Naive thymus-derived CD8-positive, alpha-beta T cell (primary cell): ENCODE measurements around the gene HEXD. TPM values are rescaled to one million over a fixed set of nuclear protein-coding genes. Genes with fewer than 3 reads are reported as not detected.
"Not testable (repeated sequence)": the region's sequence is repeated elsewhere in the genome, so short reads cannot be mapped to it uniquely, and the experiment has no call there.

Experiments used
- ATAC-seq, 2 donors: fragments of 150-1000 bp; cut with Tn5 transposase in 1 of 2; sonication (Bioruptor Pico), chemical (Tn5 transposase) in 1 of 2; 1 replicate in 1 of 2; 2 replicates in 1 of 2; pipeline ENCODE4 v1.10.0; 2021; ENCODE audit warnings: mild to moderate bottlenecking in 2 of 2, moderate library complexity in 2 of 2
- POLR2A ChIA-PET: fragments of 350-600 bp; sonication (Branson Sonifier 250); formaldehyde crosslinking; loops from one replicate; lab custom pipeline; 2021; ENCODE audit warnings: antibody characterized with exemption; lab: Charles Lee
- DNase-seq, 10 donors: peaks; one replicate each; pipeline versions ENCODE4 v3.0.0 to v3.0.0-alpha.2; 2020 to 2022
- H3K27ac Mint-ChIP-seq, 10 donors: one replicate each; pipeline ENCODE4 v1.8.0; 2020 to 2022; ENCODE audit warnings: mild to moderate bottlenecking in 10 of 10, mixed read lengths in 10 of 10, moderate library complexity in 4 of 10, inconsistent platforms in 1 of 10
- H3K27me3 Mint-ChIP-seq, 5 donors: one replicate each; pipeline ENCODE4 v1.8.0; 2021 to 2022; ENCODE audit warnings: mixed read lengths in 5 of 5
- H3K36me3 Mint-ChIP-seq, 3 donors: one replicate each; pipeline ENCODE4 v1.8.0; 2020 to 2022; ENCODE audit warnings: mixed read lengths in 3 of 3, mild to moderate bottlenecking in 2 of 3, inconsistent platforms in 1 of 3
- H3K4me1 Mint-ChIP-seq, 4 donors: one replicate each; pipeline ENCODE4 v1.8.0; 2021 to 2022; ENCODE audit warnings: mixed read lengths in 4 of 4
- H3K4me3 Mint-ChIP-seq, 10 donors: one replicate each; pipeline ENCODE4 v1.8.0; 2020 to 2022; ENCODE audit warnings: mild to moderate bottlenecking in 10 of 10, mixed read lengths in 10 of 10, moderate library complexity in 6 of 10, inconsistent platforms in 1 of 10
- H3K9me3 Mint-ChIP-seq, 9 donors: one replicate each; pipeline ENCODE4 v1.8.0; 2020 to 2022; ENCODE audit warnings: mixed read lengths in 9 of 9, mild to moderate bottlenecking in 3 of 9, inconsistent platforms in 1 of 9, moderate library complexity in 1 of 9
- polyA plus RNA-seq, 3 donors: library from polyadenylated mRNA; unstranded; fragments of 300-500 nt; fragmentation: Illumina TruSeq; gene quantifications; one replicate each; pipeline ENCODE4 v1.2.3, GENCODE V29; 2021
- total RNA-seq, 8 experiments: library from RNA in 2 of 8; stranded (reverse) in 2 of 8; gene quantifications; one replicate each; pipeline ENCODE4 v1.2.3 and lab custom pipeline; 2021 to 2026

Gene HEXD
- total and polyA plus RNA-seq, 5 experiments from 2014 or later = 12.1 to 122 (median 18.8) TPM

- POLR2A ChIA-PET = interaction anchor here (0.5 to 2.1 kb wide), 19 partner anchors 9 to 1432 kb away, joined by 3 to 31 read pairs (median 4); partner anchors contain the start of genes FOXK2, HEXD, NARF and OGFOD3
- Mint-ChIP-seq H3K4me3 (peak overlapping the region; percentile 92 to 99 (median 95)), H3K36me3 (no peaks in the 10 kb centered on the region), H3K4me1 (peaks cover 14 to 47% (median 38%) of the 10 kb centered on the region in 4 donors), H3K9me3 (no peaks in the 10 kb centered on the region), H3K27me3 (no peaks in the 10 kb centered on the region), H3K27ac (peak overlapping the region; percentile 96 to 99 (median 98))
- peak; percentile 48 to 77 for ATAC-seq
- peak; percentile 56 to 90 (median 83) for DNase-seq
These were observed 31.2 kb downstream of the HEXD start for GRCh38 chr17:82449131-82449882.

- Mint-ChIP-seq H3K27ac (peak overlapping the region; percentile 96 to 99 (median 98)), H3K27me3 (no peaks in the 10 kb centered on the region), H3K9me3 (no peaks in the 10 kb centered on the region), H3K36me3 (no peaks in the 10 kb centered on the region), H3K4me1 (peaks cover 14 to 47% (median 38%) of the 10 kb centered on the region in 4 donors), H3K4me3 (peak overlapping the region; percentile 92 to 99 (median 95))
- POLR2A ChIA-PET = interaction anchor here (0.6 to 2.1 kb wide), 14 partner anchors 9 to 937 kb away, joined by 3 to 31 read pairs (median 4); partner anchors contain the start of genes FOXK2, HEXD, NARF and OGFOD3
- ATAC-seq = peak; percentile 13 to 16
- DNase-seq = peak in 3 of 10 donors; percentile 14 to 34 (median 19)
These were observed 31.8 kb downstream of the HEXD start for GRCh38 chr17:82449883-82450356.

- Mint-ChIP-seq H3K4me1 (peaks cover 14 to 47% (median 38%) of the 10 kb centered on the region in 4 donors), H3K4me3 (peak within 1 kb of the TSS; percentile 92 to 99 (median 95)), H3K9me3 (no peaks in the 10 kb centered on the region), H3K36me3 (no peaks in the 10 kb centered on the region), H3K27me3 (no peaks in the 10 kb centered on the region), H3K27ac (peak within 1 kb of the TSS; percentile 96 to 99 (median 98))
- DNase-seq = peak; percentile 85 to 99 (median 94)
- POLR2A ChIA-PET = interaction anchor here (0.7 to 2.1 kb wide), 8 partner anchors 8 to 238 kb away, joined by 3 to 31 read pairs (median 8); partner anchors contain the start of genes CCDC57, FOXK2, HEXD and NARF
- ATAC-seq = peak; percentile 62 to 77
These were observed 32.4 kb downstream of the HEXD start, which contains the start of gene CYBC1 for GRCh38 chr17:82450357-82451106. Gene CYBC1 (minus strand): TSS chr17:82450752. CDS start chr17:82449254, 1,498 bp downstream.

- Mint-ChIP-seq H3K27me3 (no peaks in the 10 kb centered on the region), H3K9me3 (no peaks in the 10 kb centered on the region), H3K27ac (peak overlapping the region in 9 of 10 donors; percentile 53 to 98 (median 71)), H3K36me3 (no peaks in the 10 kb centered on the region), H3K4me3 (peak overlapping the region in 9 of 10 donors; percentile 15 to 99 (median 45)), H3K4me1 (peaks cover 15 to 42% (median 38%) of the 10 kb centered on the region in 4 donors)
- ATAC-seq (no peak), DNase-seq (no peak)
- POLR2A ChIA-PET = interaction anchor here (1.2 to 1.7 kb wide), 3 partner anchors 8 to 44 kb away, joined by 3 to 6 read pairs (median 4); no protein-coding TSS in a partner anchor
These were observed 34.0 kb downstream of the HEXD start for GRCh38 chr17:82452162-82452561.

GRCh38 chr17:82453151-82453550, 35.0 kb downstream of the HEXD start:
- Mint-ChIP-seq H3K4me3 (peak overlapping the region in 1 of 10 donors; percentile 0), H3K27ac (peak overlapping the region in 2 of 10 donors; percentile 37 to 98), H3K4me1 (peaks cover 18 to 44% (median 40%) of the 10 kb centered on the region in 4 donors)
- H3K27me3 Mint-ChIP-seq, H3K9me3 Mint-ChIP-seq, DNase-seq, ATAC-seq, H3K36me3 Mint-ChIP-seq: not testable (repeated sequence)
- POLR2A ChIA-PET = interaction anchor here (0.6 to 1.1 kb wide), 2 partner anchors 10 to 240 kb away, joined by 3 to 4 read pairs; partner anchors contain the start of gene CCDC57

- peak overlapping the region in 1 of 10 donors; percentile 55 for H3K27ac Mint-ChIP-seq
- H3K4me3 Mint-ChIP-seq, H3K9me3 Mint-ChIP-seq, H3K27me3 Mint-ChIP-seq, DNase-seq, H3K36me3 Mint-ChIP-seq, ATAC-seq: not testable (repeated sequence)
- POLR2A ChIA-PET = interaction anchor here (1.1 kb wide), 1 partner anchor 9 kb away, joined by 3 read pairs; no protein-coding TSS in a partner anchor
- H3K4me1 Mint-ChIP-seq = peaks cover 18 to 44% (median 40%) of the 10 kb centered on the region in 4 donors
These were observed 35.6 kb downstream of the HEXD start for GRCh38 chr17:82453706-82454105.

GRCh38 chr17:82457073-82457928, 39.2 kb downstream of the HEXD start:
- H3K36me3 Mint-ChIP-seq = peaks cover 0 to 18% (median 3%) of the 10 kb centered on the region in 3 donors
- H3K9me3 Mint-ChIP-seq = no peaks in the 10 kb centered on the region
- H3K27ac Mint-ChIP-seq = peak overlapping the region; percentile 91 to 99 (median 98)
- POLR2A ChIA-PET = interaction anchor here (0.6 to 3.6 kb wide), 17 partner anchors 8 to 596 kb away, joined by 3 to 31 read pairs (median 3); partner anchors contain the start of genes DCXR, FOXK2, HEXD and OGFOD3
- DNase-seq (no peak), ATAC-seq (no peak)
- H3K4me3 Mint-ChIP-seq = peak overlapping the region; percentile 80 to 97 (median 89)
- peaks cover 16 to 38% (median 26%) of the 10 kb centered on the region in 4 donors for H3K4me1 Mint-ChIP-seq
- no peaks in the 10 kb centered on the region for H3K27me3 Mint-ChIP-seq

- DNase-seq (no peak), ATAC-seq (no peak)
- Mint-ChIP-seq H3K27ac (peak overlapping the region; percentile 91 to 99 (median 98)), H3K9me3 (no peaks in the 10 kb centered on the region), H3K4me1 (peaks cover 18 to 40% (median 28%) of the 10 kb centered on the region in 4 donors), H3K36me3 (peaks cover 0 to 23% (median 3%) of the 10 kb centered on the region in 3 donors), H3K27me3 (no peaks in the 10 kb centered on the region), H3K4me3 (peak overlapping the region; percentile 80 to 97 (median 89))
- POLR2A ChIA-PET = interaction anchor here (0.6 to 3.6 kb wide), 17 partner anchors 8 to 595 kb away, joined by 3 to 31 read pairs (median 3); partner anchors contain the start of genes DCXR, FOXK2, HEXD and OGFOD3
These were observed 39.7 kb downstream of the HEXD start for GRCh38 chr17:82457929-82458178.

- no peaks in the 10 kb centered on the region for H3K9me3 Mint-ChIP-seq
- peak within 1 kb of the TSS; percentile 85 to 97 (median 91) for H3K4me3 Mint-ChIP-seq
- H3K27ac Mint-ChIP-seq = peak within 1 kb of the TSS; percentile 91 to 99 (median 98)
- peaks cover 0 to 28% (median 3%) of the 10 kb centered on the region in 3 donors for H3K36me3 Mint-ChIP-seq
- DNase-seq (peak; percentile 90 to 98 (median 96)), ATAC-seq (peak; percentile 95 to 96)
- POLR2A ChIA-PET = interaction anchor here (0.6 to 3.6 kb wide), 19 partner anchors 9 to 595 kb away, joined by 3 to 31 read pairs (median 3); partner anchors contain the start of genes DCXR, FOXK2, HEXD and OGFOD3
- peaks cover 20 to 41% (median 30%) of the 10 kb centered on the region in 4 donors for H3K4me1 Mint-ChIP-seq
- no peaks in the 10 kb centered on the region for H3K27me3 Mint-ChIP-seq
These were observed 40.2 kb downstream of the HEXD start, which contains the start of gene NARF for GRCh38 chr17:82458179-82458884. Gene NARF (plus strand): TSS chr17:82458741. CDS start chr17:82458804, 63 bp downstream.

GRCh38 chr17:82458885-82459424, 40.8 kb downstream of the HEXD start:
- Mint-ChIP-seq H3K36me3 (peaks cover 0 to 34% (median 3%) of the 10 kb centered on the region in 3 donors), H3K4me1 (peaks cover 23 to 46% (median 32%) of the 10 kb centered on the region in 4 donors), H3K4me3 (peak overlapping the region; percentile 84 to 97 (median 91)), H3K9me3 (no peaks in the 10 kb centered on the region), H3K27me3 (no peaks in the 10 kb centered on the region), H3K27ac (peak overlapping the region; percentile 58 to 95 (median 85))
- POLR2A ChIA-PET = interaction anchor here (0.7 to 3.6 kb wide), 10 partner anchors 10 to 594 kb away, joined by 3 to 31 read pairs (median 3); partner anchors contain the start of genes FOXK2 and SECTM1
- DNase-seq (peak in 5 of 10 donors; percentile 20 to 48 (median 34)), ATAC-seq (no peak)
